Ishikawa (cell line): ENCODE results near the gene SAMD5.

Source experiments
- CEBPB ChIP-seq: IDR thresholded peaks from 2 replicates; pipeline ENCODE4 v1.6.1; 2012
- CREB1 ChIP-seq: IDR thresholded peaks from 2 replicates; pipeline ENCODE4 v1.6.1; 2012; ENCODE audit warnings: low read depth
- EGR1 ChIP-seq: IDR thresholded peaks from 2 replicates; pipeline ENCODE4 v1.6.1; 2012
- EP300 ChIP-seq: IDR thresholded peaks from 2 replicates; pipeline ENCODE4 v1.6.1; 2012; ENCODE audit warnings: borderline replicate concordance
- FOXM1 ChIP-seq: IDR thresholded peaks from 2 replicates; pipeline ENCODE4 v1.6.1; 2012; ENCODE audit warnings: low read depth, borderline replicate concordance
- MAX ChIP-seq: IDR thresholded peaks from 2 replicates; pipeline ENCODE4 v1.6.1; 2012
- NFIC ChIP-seq: IDR thresholded peaks from 2 replicates; pipeline ENCODE4 v1.6.1; 2012
- RAD21 ChIP-seq: IDR thresholded peaks from 2 replicates; pipeline ENCODE4 v1.6.1; 2012; ENCODE audit warnings: low read depth
- REST ChIP-seq: IDR thresholded peaks from 2 replicates; pipeline ENCODE4 v1.6.1; 2012; ENCODE audit warnings: low read depth, mild to moderate bottlenecking
- TAF1 ChIP-seq: IDR thresholded peaks from 2 replicates; pipeline ENCODE4 v1.6.1; 2012; ENCODE audit warnings: low read depth, mild to moderate bottlenecking
- TCF12 ChIP-seq: IDR thresholded peaks from 2 replicates; pipeline ENCODE4 v1.6.1; 2012; ENCODE audit warnings: low read depth
- TEAD4 ChIP-seq: IDR thresholded peaks from 2 replicates; pipeline ENCODE4 v1.6.1; 2012
- USF1 ChIP-seq: IDR thresholded peaks from 2 replicates; pipeline ENCODE4 v1.6.1; 2012
- YY1 ChIP-seq: IDR thresholded peaks from 2 replicates; pipeline ENCODE4 v1.6.1; 2012; ENCODE audit warnings: low read depth
- ZBTB7A ChIP-seq: IDR thresholded peaks from 2 replicates; pipeline ENCODE4 v1.6.1; 2012; ENCODE audit warnings: low read depth

Gene SAMD5

GRCh38 chr6:147585256-147585655 is 76.8 kb downstream of the SAMD5 start:
- TF ChIP-seq CREB1 (no peak), EP300 (no peak), TEAD4 (no peak), USF1 (no peak), RAD21 (no peak), TCF12 (no peak)

GRCh38 chr6:147586044-147586443 is 77.6 kb downstream of the SAMD5 start:
- TF ChIP-seq TEAD4 (no peak), CREB1 (no peak), MAX (no peak), ZBTB7A (no peak), NFIC (no peak), USF1 (no peak), CEBPB (no peak), REST (no peak), YY1 (no peak)

GRCh38 chr6:147587907-147588306 is 79.4 kb downstream of the SAMD5 start:
- TF ChIP-seq TCF12 (no peak), REST (no peak), NFIC (no peak), CEBPB (no peak), RAD21 (no peak), USF1 (no peak), CREB1 (no peak), TAF1 (no peak)

GRCh38 chr6:147588469-147588868 is 80.0 kb downstream of the SAMD5 start:
- no peak for TF ChIP-seq RAD21
- no peak for TF ChIP-seq REST
- TF ChIP-seq MAX: no peak
- no peak for TF ChIP-seq TEAD4
- TF ChIP-seq TAF1: no peak
- no peak for TF ChIP-seq CEBPB
- no peak for TF ChIP-seq EP300
- no peak for TF ChIP-seq TCF12
- no peak for TF ChIP-seq NFIC
- no peak for TF ChIP-seq YY1

- no peak for TF ChIP-seq TAF1
- TF ChIP-seq TCF12: no peak
- TF ChIP-seq CREB1: no peak
- no peak for TF ChIP-seq MAX
- TF ChIP-seq FOXM1: no peak
- no peak for TF ChIP-seq EGR1
- no peak for TF ChIP-seq RAD21
- no peak for TF ChIP-seq CEBPB
- no peak for TF ChIP-seq EP300
- no peak for TF ChIP-seq YY1
- TF ChIP-seq REST: no peak
These were observed 81.3 kb downstream of the SAMD5 start for GRCh38 chr6:147589739-147590250.
